Activated T-helper 17 cell treated with anti-CD3 and anti-CD28 coated beads, Interleukin-2, amount 50 U/mL, for 72 hours (primary cell): ENCODE results near the gene LYPD6B. TPM values are rescaled to one million over a fixed set of nuclear protein-coding genes. Genes with fewer than 3 reads are reported as not detected.
"Not testable (repeated sequence)": the region's sequence is repeated elsewhere in the genome, so short reads cannot be mapped to it uniquely, and the experiment has no call there.

Experiments
- ATAC-seq: fragments of 150-1000 bp; cut with Tn5 transposase; replicated peaks from 2 replicates; pipeline ENCODE4 v1.10.0; 2021; ENCODE audit warnings: mild to moderate bottlenecking, moderate library complexity
- H3K27ac Mint-ChIP-seq: one replicate; pipeline ENCODE4 v1.8.0; 2022; ENCODE audit warnings: mixed read lengths
- H3K27me3 Mint-ChIP-seq: one replicate; pipeline ENCODE4 v1.8.0; 2022; ENCODE audit warnings: mixed read lengths
- H3K36me3 Mint-ChIP-seq: one replicate; pipeline ENCODE4 v1.8.0; 2022; ENCODE audit warnings: low read depth, mild to moderate bottlenecking, mixed read lengths
- H3K4me1 Mint-ChIP-seq: one replicate; pipeline ENCODE4 v1.8.0; 2022; ENCODE audit warnings: mixed read lengths
- H3K4me3 Mint-ChIP-seq: one replicate; pipeline ENCODE4 v1.8.0; 2022; ENCODE audit warnings: mild to moderate bottlenecking, mixed read lengths
- H3K9me3 Mint-ChIP-seq: one replicate; pipeline ENCODE4 v1.8.0; 2022; ENCODE audit warnings: mixed read lengths
- total RNA-seq, 2 donors: library from RNA; stranded (reverse); gene quantifications; one replicate each; pipeline ENCODE4 v1.2.3, GENCODE V29; 2022

LYPD6B gene
- total RNA-seq, 2 donors from 2014 or later: not detected

DNA sequence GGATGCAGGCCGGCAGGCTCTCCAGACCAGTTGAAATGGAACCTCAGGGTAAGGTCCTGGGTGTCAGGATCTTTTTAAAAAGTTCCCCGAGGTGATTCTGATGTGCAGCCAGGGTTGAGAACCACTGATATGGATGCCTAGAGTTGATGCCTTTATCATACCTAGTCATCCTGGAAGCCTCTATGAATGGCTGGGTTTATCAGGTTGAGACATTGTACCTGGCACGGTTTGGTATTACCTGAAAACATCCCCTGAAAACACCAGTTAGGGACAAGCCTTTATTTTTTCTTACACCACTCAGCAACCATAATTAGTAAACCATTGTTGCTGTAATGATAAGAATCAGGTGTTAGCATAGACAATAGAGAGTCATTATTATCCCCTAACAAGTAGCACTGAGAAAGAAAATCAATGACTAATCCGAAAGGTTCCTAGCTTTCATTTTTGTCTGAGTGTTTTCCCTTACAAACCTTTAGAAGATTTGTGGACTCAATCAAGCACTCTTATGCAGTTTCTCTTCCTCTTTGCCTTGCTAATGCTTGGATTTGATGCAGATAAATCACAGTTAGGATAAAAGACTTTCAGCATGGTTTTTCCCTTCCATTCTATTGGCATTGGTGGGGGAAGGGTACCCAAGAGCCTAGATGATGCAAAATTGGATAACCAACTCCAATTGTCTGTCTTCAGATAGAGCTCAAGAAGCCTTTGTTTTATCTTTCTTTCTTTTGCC, 175.4 kb downstream of the LYPD6B start:
- Mint-ChIP-seq H3K36me3 (no peaks in the 10 kb centered on the region), H3K4me1 (no peaks in the 10 kb centered on the region), H3K4me3 (no peak overlapping the region), H3K9me3 (no peaks in the 10 kb centered on the region), H3K27ac (no peak overlapping the region), H3K27me3 (peaks cover 11% of the 10 kb centered on the region)
- ATAC-seq: no peak

GRCh38 chr2:149218497-149218896, 180.0 kb downstream of the LYPD6B start:
- Mint-ChIP-seq H3K27me3 (peaks cover 4% of the 10 kb centered on the region), H3K36me3 (no peaks in the 10 kb centered on the region)

DNA sequence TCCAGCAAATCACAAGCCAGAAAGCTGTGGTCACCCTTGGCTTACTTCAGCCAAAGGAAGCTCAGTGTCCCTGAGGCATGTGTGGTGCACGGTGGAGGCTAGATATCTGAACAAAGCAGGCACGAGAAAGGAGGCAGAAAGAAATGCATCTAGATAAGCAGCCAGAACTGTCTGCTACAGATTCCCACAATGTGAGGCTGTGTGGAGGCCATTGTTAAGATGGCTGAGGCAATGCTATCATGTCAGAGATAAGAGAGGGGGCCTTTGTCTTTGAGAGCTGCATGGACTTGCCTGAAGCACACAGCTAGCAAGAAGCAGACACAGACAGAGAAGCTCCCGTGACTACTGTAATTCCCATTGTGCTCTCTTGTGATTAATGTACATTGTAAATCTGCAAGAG, 181.4 kb downstream of the LYPD6B start:
- ATAC-seq: no peak
- Mint-ChIP-seq H3K9me3 (no peaks in the 10 kb centered on the region), H3K27ac (no peak overlapping the region), H3K4me3 (no peak overlapping the region), H3K27me3 (peaks cover 4% of the 10 kb centered on the region), H3K4me1 (no peaks in the 10 kb centered on the region), H3K36me3 (no peaks in the 10 kb centered on the region)

More at GRCh38 chr2:149218497-149218896, 180.0 kb downstream of the LYPD6B start:
- no peak overlapping the region for H3K27ac Mint-ChIP-seq
- ATAC-seq: no peak
- H3K9me3 Mint-ChIP-seq: no peaks in the 10 kb centered on the region
- H3K4me1 Mint-ChIP-seq: no peaks in the 10 kb centered on the region
- H3K4me3 Mint-ChIP-seq: no peak overlapping the region

DNA sequence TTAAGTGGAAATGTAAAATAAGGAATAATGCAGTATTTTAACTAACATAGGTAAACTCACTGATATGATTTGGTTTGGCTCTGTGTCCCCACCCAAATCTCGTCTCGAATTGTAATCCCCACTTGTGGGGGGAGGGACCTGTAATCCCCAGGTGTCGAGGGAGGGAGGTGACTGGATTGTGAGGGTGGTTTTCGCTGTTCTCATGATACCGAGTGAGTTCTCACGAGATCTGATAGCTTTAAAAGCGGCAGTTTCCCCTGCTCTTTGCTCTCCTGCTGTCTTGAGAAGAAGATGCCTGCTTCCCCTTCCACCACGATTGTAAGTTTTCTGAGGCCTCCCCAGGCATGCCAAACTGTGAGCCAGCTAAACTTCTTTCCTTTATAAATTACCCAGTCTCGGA, 182.5 kb downstream of the LYPD6B start:
- Mint-ChIP-seq H3K9me3 (no peaks in the 10 kb centered on the region), H3K4me1 (no peaks in the 10 kb centered on the region), H3K27me3 (peaks cover 4% of the 10 kb centered on the region), H3K27ac (no peak overlapping the region), H3K4me3 (no peak overlapping the region), H3K36me3 (no peaks in the 10 kb centered on the region)
- no peak for ATAC-seq

DNA sequence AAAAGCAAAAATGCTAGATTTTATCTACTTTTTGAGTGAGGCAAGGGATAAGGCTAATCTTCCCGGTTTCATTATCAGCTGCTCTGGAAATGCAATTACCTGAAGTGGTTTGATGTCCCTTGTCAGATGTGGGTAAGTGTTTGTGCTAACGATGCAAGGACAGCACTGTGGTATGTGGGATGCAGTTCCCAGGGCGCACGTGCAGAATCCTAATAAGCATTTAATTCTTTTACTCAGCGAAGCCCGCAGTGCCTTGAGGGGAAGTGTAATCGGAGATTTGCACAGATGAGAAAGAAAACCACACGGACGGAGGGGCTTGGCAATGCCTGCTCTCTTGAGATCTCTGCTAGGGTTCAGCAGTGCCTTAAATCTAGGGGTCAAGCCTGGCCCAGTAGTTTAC, 183.4 kb downstream of the LYPD6B start:
- Mint-ChIP-seq H3K36me3 (no peaks in the 10 kb centered on the region), H3K4me1 (no peaks in the 10 kb centered on the region), H3K9me3 (no peaks in the 10 kb centered on the region), H3K27ac (no peak overlapping the region), H3K27me3 (peaks cover 8% of the 10 kb centered on the region), H3K4me3 (no peak overlapping the region)
- no peak for ATAC-seq

DNA sequence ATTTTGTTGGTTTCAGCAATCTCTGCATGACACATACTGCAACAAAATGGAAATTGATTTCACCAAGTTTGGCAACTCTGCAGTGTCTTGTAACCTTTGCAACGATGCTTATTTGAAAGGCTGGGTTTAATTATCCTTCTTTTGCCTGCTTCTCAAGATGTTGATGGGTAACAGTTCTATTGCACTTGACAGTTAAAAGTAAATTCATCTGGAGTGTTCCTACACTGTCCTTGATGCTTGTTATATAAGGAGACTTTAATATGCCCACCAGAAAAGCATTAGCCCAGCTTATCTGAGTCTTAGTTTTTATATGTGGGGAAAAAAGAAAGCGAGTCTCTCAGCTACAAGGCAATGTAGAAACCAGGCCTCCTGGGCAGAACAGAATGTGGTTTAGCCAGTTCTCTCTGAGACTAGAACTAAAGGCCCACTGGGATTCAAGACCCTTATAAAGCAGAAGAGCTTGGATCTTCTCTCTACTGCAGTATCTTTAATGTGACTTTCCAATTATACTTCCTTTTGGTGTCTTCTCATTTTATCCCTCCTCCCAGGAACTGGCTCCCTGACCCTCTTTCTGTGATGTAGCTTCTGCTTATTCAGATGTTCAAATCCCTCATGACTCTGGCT, 185.1 kb downstream of the LYPD6B start:
- Mint-ChIP-seq H3K4me3 (no peak overlapping the region), H3K27me3 (peaks cover 18% of the 10 kb centered on the region), H3K27ac (no peak overlapping the region), H3K36me3 (no peaks in the 10 kb centered on the region), H3K4me1 (no peaks in the 10 kb centered on the region), H3K9me3 (no peaks in the 10 kb centered on the region)
- no peak for ATAC-seq

DNA sequence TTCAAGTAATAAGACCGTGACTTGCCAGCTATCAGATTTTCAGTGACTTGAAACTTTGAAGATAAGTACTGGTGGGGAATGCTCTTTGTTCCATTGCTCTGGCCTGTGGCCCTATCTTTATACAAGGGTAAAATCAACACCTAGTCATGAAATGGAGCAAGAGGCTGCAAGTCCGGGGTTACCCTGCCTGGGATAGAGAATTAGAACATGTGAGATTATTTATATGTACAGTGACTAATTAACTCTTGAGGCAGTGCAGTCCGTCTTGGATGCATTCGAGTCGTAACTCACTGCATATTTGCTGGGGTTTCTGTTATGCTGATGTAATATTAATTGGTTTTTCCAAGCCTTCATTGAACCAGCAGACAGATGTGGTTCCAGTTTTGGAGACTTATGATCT, 186.0 kb downstream of the LYPD6B start:
- Mint-ChIP-seq H3K36me3 (no peaks in the 10 kb centered on the region), H3K27ac (no peak overlapping the region), H3K9me3 (no peaks in the 10 kb centered on the region), H3K4me1 (no peaks in the 10 kb centered on the region), H3K4me3 (no peak overlapping the region), H3K27me3 (peaks cover 21% of the 10 kb centered on the region)
- no peak for ATAC-seq

DNA sequence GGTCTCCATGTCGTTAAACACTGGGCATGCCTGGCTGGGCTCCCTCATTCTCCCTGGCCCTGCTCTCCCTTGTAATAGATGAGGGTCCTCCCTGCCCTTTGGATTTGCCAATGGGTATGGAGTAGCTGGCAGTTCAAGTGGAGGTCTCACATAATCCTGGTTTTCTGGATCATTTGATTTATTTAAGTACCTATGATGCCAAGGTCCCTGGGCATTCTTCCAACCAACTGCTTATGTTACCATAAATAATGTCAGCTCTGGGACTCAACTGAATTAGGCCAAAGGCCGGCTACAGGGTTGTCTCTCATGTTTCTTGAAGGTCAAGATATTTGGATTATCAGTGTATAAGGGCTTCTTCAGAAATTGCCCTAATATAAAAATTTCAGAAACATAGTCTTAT, 186.9 kb downstream of the LYPD6B start:
- no peak overlapping the region for H3K27ac Mint-ChIP-seq
- no peaks in the 10 kb centered on the region for H3K9me3 Mint-ChIP-seq
- no peak for ATAC-seq
- H3K36me3 Mint-ChIP-seq: no peaks in the 10 kb centered on the region
- no peak overlapping the region for H3K4me3 Mint-ChIP-seq
- H3K27me3 Mint-ChIP-seq: peaks cover 24% of the 10 kb centered on the region
- no peaks in the 10 kb centered on the region for H3K4me1 Mint-ChIP-seq

GRCh38 chr2:149226790-149227189, 188.3 kb downstream of the LYPD6B start:
- Mint-ChIP-seq H3K4me3 (no peak overlapping the region), H3K4me1 (no peaks in the 10 kb centered on the region), H3K27ac (no peak overlapping the region), H3K9me3 (no peaks in the 10 kb centered on the region), H3K36me3 (no peaks in the 10 kb centered on the region), H3K27me3 (peaks cover 25% of the 10 kb centered on the region)
- ATAC-seq: no peak

- peaks cover 27% of the 10 kb centered on the region for H3K27me3 Mint-ChIP-seq
- H3K27ac Mint-ChIP-seq: no peak overlapping the region
- H3K4me3 Mint-ChIP-seq: no peak overlapping the region
- H3K4me1 Mint-ChIP-seq: no peaks in the 10 kb centered on the region
- no peaks in the 10 kb centered on the region for H3K36me3 Mint-ChIP-seq
- ATAC-seq: no peak
- H3K9me3 Mint-ChIP-seq: no peaks in the 10 kb centered on the region
These were observed 197.4 kb downstream of the LYPD6B start for GRCh38 chr2:149235816-149236375.

DNA sequence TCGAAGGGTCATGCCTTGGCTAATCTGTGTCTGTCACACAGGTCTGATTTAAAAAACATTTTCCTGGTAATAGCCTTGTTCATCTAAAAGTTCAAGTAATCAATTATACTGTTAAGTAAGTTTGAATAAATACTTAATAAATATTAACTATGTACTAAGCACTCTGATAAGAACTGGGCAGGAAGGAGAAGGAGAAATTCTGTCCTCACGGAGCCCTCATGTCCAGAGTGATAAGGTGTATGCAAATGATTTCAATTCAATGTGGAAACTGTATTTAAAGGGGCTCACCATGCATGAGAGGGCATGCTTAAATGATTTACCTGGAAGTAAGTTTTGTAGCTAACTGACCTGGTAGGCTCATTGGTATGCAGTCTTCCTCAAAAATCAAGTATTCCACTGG, 197.9 kb downstream of the LYPD6B start:
- Mint-ChIP-seq H3K4me3 (no peak overlapping the region), H3K27me3 (peaks cover 25% of the 10 kb centered on the region), H3K4me1 (no peaks in the 10 kb centered on the region), H3K27ac (no peak overlapping the region), H3K36me3 (no peaks in the 10 kb centered on the region), H3K9me3 (no peaks in the 10 kb centered on the region)
- ATAC-seq: no peak

DNA sequence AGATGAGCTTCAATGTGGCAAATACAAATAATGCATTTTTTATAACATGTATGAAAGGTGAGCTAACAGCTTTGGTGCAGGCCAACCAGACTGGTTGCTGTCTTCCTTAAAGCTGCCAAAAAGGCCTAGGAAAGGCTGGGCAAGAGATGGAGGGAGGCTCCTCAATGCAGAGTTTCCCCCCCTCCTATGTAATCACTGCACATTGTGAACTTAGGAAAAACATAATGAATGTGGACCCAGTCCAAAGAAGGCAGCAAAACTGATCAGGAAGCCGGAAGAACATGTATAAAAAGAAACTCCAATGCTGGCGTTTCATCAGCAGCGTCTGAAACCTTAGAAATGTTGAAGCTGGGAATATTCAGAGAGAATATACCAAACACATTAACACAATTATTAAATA, 207.7 kb downstream of the LYPD6B start:
- Mint-ChIP-seq H3K27ac (no peak overlapping the region), H3K4me1 (no peaks in the 10 kb centered on the region), H3K36me3 (no peaks in the 10 kb centered on the region), H3K4me3 (no peak overlapping the region), H3K9me3 (no peaks in the 10 kb centered on the region), H3K27me3 (peaks cover 3% of the 10 kb centered on the region)
- ATAC-seq: no peak

DNA sequence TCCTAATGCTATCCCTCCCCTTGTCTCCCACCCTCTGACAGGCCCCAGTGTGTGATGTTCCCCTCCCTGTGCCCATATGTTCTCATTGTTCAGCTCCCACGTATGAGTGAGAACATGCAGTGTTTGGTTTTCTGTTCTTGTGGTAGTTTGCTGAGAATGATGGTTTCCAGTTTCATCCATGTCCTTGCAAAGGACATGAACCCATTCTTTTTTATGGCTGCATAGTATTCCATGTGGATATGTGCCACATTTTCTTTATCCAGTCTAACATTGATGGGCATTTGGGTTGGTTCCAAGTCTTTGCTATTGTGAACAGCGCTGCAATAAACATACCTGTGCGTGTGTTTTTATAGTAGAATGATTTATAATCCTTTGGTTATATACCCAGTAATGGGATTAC, 212.9 kb downstream of the LYPD6B start:
- H3K36me3 Mint-ChIP-seq, H3K4me3 Mint-ChIP-seq, H3K27me3 Mint-ChIP-seq, H3K4me1 Mint-ChIP-seq, H3K9me3 Mint-ChIP-seq, H3K27ac Mint-ChIP-seq, ATAC-seq: not testable (repeated sequence)

DNA sequence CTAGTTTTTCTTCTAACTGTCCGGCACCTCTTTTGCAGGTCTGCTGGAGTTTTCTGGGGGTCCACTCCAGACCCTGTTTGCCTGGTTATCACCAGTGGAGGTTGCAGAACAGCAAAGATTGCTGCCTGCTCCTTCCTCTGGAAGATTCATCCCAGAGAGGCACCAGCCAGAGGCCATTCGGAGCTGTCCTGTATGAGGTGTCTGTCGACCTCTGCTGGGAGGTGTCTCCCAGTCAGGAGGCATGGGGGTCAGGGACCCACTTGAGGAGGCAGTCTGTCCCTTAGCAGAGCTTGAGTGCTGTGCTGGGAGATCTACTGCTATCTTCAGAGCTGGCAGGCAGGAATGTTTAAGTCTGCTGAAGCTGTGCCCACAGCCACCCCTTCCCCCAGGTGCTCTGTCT, 218.4 kb downstream of the LYPD6B start:
- H3K4me1 Mint-ChIP-seq, H3K27ac Mint-ChIP-seq, ATAC-seq, H3K36me3 Mint-ChIP-seq, H3K9me3 Mint-ChIP-seq, H3K4me3 Mint-ChIP-seq: not testable (repeated sequence)
- peaks cover 18% of the 10 kb centered on the region for H3K27me3 Mint-ChIP-seq

- Mint-ChIP-seq H3K4me1 (no peaks in the 10 kb centered on the region), H3K9me3 (peaks cover 3% of the 10 kb centered on the region), H3K36me3 (no peaks in the 10 kb centered on the region)
These were observed 220.0 kb downstream of the LYPD6B start for GRCh38 chr2:149258531-149258930.

More at GRCh38 chr2:149258531-149258930, 220.0 kb downstream of the LYPD6B start:
- Mint-ChIP-seq H3K27me3 (peaks cover 18% of the 10 kb centered on the region), H3K4me3 (no peak overlapping the region), H3K27ac (no peak overlapping the region)
- no peak for ATAC-seq
